Nephron progenitor cell (in vitro differentiated cells): ENCODE results near the gene FDXACB1.
A peak's percentile ranks its signal among the peaks of the same experiment; 100 is the strongest.

Source experiments
- DNase-seq: peaks from one replicate; pipeline ENCODE4 v3.0.0; 2021
- H3K27ac Mint-ChIP-seq: 2 replicates; pipeline ENCODE4 v1.8.0; 2021; ENCODE audit warnings: mild to moderate bottlenecking, moderate library complexity, mixed read lengths
- H3K27me3 Mint-ChIP-seq: 2 replicates; pipeline ENCODE4 v1.8.0; 2021; ENCODE audit warnings: mild to moderate bottlenecking, low read depth, mixed read lengths; ENCODE audit not compliant: poor library complexity
- H3K36me3 Mint-ChIP-seq: 2 replicates; pipeline ENCODE4 v1.8.0; 2021; ENCODE audit warnings: low read depth, mixed read lengths
- H3K4me1 Mint-ChIP-seq: 2 replicates; pipeline ENCODE4 v1.8.0; 2021; ENCODE audit warnings: mixed read lengths
- H3K4me3 Mint-ChIP-seq: 2 replicates; pipeline ENCODE4 v1.8.0; 2021; ENCODE audit warnings: mild to moderate bottlenecking, moderate library complexity, mixed read lengths
- H3K9me3 Mint-ChIP-seq: 2 replicates; pipeline ENCODE4 v1.8.0; 2021; ENCODE audit warnings: mild to moderate bottlenecking, moderate library complexity, mixed read lengths
- CTCF ChIP-seq: fragments of 200-600 bp; sonication (generic); IDR thresholded peaks from 2 replicates; pipeline ENCODE4 v1.5.0; 2021; ENCODE audit warnings: antibody characterized with exemption

FDXACB1 gene

GRCh38 chr11:111878385-111878848 is 548 bp downstream of the FDXACB1 start:
- peaks cover 17% of the 10 kb centered on the region for H3K4me1 Mint-ChIP-seq
- H3K27me3 Mint-ChIP-seq, result peaks cover 3% of the 10 kb centered on the region
- no peaks in the 10 kb centered on the region for H3K36me3 Mint-ChIP-seq
- no peaks in the 10 kb centered on the region for H3K9me3 Mint-ChIP-seq
- no peak for TF ChIP-seq CTCF
- no peak for DNase-seq
- H3K27ac Mint-ChIP-seq, result peak overlapping the region; percentile 100
- peak overlapping the region; percentile 95 for H3K4me3 Mint-ChIP-seq

- peak overlapping the region; percentile 96 for H3K4me3 Mint-ChIP-seq
- peak overlapping the region; percentile 36 for H3K27ac Mint-ChIP-seq
- no peaks in the 10 kb centered on the region for H3K27me3 Mint-ChIP-seq
Observed at GRCh38 chr11:111871693-111872161, 7.2 kb downstream of the FDXACB1 start.

DNA sequence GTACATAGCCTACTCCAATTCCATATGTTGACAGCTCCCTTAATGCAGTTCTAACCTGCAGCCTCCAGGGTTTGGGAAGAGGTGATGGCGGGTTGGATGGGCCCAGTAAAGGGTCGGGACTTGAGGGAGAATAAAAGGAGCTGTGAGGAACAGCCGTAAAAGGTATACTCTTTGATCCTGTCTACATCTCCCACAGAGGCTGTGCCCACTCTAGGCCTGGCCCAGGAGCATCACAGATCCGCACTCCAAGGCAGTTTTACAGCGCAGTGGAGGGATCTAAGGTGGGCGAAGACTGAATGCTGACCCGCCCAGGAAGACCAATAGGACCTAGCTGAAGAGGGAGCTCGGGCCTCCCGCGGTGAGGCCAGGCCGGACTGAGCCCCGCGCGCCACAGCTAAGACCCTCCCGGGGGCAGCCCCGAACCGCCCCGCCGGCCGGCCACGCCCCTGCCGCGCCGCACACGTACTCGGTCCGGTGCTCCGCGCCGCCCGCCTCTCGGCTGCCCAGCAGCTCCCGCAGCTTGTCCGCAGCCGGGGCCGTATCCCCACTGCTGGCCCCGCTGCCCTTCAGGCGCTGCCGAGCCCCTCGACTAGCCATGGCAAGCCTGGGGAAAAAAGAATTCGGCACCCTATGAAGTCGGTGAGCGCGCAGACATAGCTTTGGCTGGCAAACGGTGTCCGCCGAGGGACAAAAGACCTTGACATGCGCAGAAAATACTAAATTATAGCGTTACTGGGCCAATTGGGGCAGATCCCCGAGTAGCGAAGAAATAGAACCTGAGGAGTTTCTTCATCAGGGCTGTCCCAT is 7.9 kb downstream of the FDXACB1 start, which contains the start of gene ALG9:
TSS of gene ALG9 (minus strand) at position 696 of the 807 bp plus-strand sequence. CDS start at position 597, 99 bp downstream.
- Mint-ChIP-seq H3K27me3 (no peaks in the 10 kb centered on the region), H3K36me3 (peaks cover 26% of the 10 kb centered on the region), H3K4me3 (peak within 1 kb of the TSS; percentile 96), H3K4me1 (peaks cover 19% of the 10 kb centered on the region), H3K27ac (peak within 1 kb of the TSS; percentile 46), H3K9me3 (no peaks in the 10 kb centered on the region)
- DNase-seq, result peak; percentile 86
- TF ChIP-seq CTCF, result peak; percentile 20

More at GRCh38 chr11:111871693-111872161, 7.2 kb downstream of the FDXACB1 start:
- H3K36me3 Mint-ChIP-seq, result peaks cover 19% of the 10 kb centered on the region
- TF ChIP-seq CTCF, result no peak
- DNase-seq, result no peak
- H3K9me3 Mint-ChIP-seq, result no peaks in the 10 kb centered on the region
- peaks cover 19% of the 10 kb centered on the region for H3K4me1 Mint-ChIP-seq

GRCh38 chr11:111870522-111870885 is 8.5 kb downstream of the FDXACB1 start:
- H3K4me1 Mint-ChIP-seq, result peaks cover 19% of the 10 kb centered on the region
- peak overlapping the region; percentile 46 for H3K27ac Mint-ChIP-seq
- H3K4me3 Mint-ChIP-seq, result peak overlapping the region; percentile 96
- H3K36me3 Mint-ChIP-seq, result peaks cover 29% of the 10 kb centered on the region
- DNase-seq, result no peak
- no peaks in the 10 kb centered on the region for H3K9me3 Mint-ChIP-seq
- H3K27me3 Mint-ChIP-seq, result no peaks in the 10 kb centered on the region
- TF ChIP-seq CTCF, result no peak

- peak overlapping the region; percentile 63 for H3K4me3 Mint-ChIP-seq
- H3K27ac Mint-ChIP-seq, result no peak overlapping the region
- H3K27me3 Mint-ChIP-seq, result no peaks in the 10 kb centered on the region
- no peak for TF ChIP-seq CTCF
- H3K9me3 Mint-ChIP-seq, result no peaks in the 10 kb centered on the region
- no peak for DNase-seq
- peaks cover 19% of the 10 kb centered on the region for H3K4me1 Mint-ChIP-seq
- peaks cover 33% of the 10 kb centered on the region for H3K36me3 Mint-ChIP-seq
Observed at GRCh38 chr11:111870113-111870512, 8.9 kb downstream of the FDXACB1 start.
